ENCODE data around the gene TCF7L1. TPM values are rescaled to one million over a fixed set of nuclear protein-coding genes. Genes with fewer than 3 reads are reported as not detected.
A peak's percentile ranks its signal among the peaks of the same experiment; 100 is the strongest.

TCF7L1 gene
- polyA plus RNA-seq, 1 donor (not counting 4 experiments of a cell fraction or from before 2014, with no cell fraction given), result 1.0 TPM

DNA sequence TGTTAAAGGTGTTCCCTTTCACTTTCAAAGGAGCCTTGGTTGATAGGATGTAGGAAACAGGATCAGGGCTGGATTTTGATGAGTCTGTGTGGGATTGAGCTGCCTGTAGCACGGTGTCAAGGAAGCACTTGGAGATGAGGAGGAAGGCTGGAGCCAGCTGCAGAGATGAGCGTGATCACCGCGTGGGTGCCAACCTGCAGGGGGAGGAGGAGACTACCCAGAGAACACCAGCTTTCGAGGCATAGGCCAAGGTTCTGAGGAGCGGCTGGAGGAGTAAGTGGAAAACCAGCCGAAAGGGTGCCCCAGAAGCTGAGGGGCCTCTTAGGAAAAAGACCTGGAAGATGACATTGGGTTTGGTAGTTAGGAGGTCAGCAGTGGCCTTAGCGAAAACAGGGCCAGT lies 130.4 kb downstream of the TCF7L1 start:
- H3K4me2 ChIP-seq (ENCODE audit: control insufficient read depth, extremely low read depth, insufficient read depth, low read depth, low read length), result no peak overlapping the region
- H3K4me1 ChIP-seq (ENCODE audit: control insufficient read depth, extremely low read depth, insufficient read depth, low read length), result peaks cover 17% of the 10 kb centered on the region
- TF ChIP-seq, protein P1, sequence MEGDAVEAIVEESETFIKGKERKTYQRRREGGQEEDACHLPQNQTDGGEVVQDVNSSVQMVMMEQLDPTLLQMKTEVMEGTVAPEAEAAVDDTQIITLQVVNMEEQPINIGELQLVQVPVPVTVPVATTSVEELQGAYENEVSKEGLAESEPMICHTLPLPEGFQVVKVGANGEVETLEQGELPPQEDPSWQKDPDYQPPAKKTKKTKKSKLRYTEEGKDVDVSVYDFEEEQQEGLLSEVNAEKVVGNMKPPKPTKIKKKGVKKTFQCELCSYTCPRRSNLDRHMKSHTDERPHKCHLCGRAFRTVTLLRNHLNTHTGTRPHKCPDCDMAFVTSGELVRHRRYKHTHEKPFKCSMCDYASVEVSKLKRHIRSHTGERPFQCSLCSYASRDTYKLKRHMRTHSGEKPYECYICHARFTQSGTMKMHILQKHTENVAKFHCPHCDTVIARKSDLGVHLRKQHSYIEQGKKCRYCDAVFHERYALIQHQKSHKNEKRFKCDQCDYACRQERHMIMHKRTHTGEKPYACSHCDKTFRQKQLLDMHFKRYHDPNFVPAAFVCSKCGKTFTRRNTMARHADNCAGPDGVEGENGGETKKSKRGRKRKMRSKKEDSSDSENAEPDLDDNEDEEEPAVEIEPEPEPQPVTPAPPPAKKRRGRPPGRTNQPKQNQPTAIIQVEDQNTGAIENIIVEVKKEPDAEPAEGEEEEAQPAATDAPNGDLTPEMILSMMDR (optimal IDR thresholded peaks at IDR 0.05 in 1 of 3, IDR thresholded peaks at IDR 0.05 in 1 of 3, conservative IDR thresholded peaks at IDR 0.05 in 1 of 3; ENCODE audit: extremely low read depth in 1 of 3, insufficient read depth in 2 of 3, low read length in 3 of 3), result no peak
- TF ChIP-seq EZH2 (IDR thresholded peaks at IDR 0.05; ENCODE audit: low read length), result no peak
- H2AFZ ChIP-seq (ENCODE audit: control insufficient read depth, low read length), result no peak overlapping the region
- dilution Hi-C loops (cut with MboI; ENCODE audit: extremely low pct_ligation_motif_present, low sequenced_read_pairs), result no loop called here
- H3K9ac ChIP-seq (ENCODE audit: control insufficient read depth, extremely low read depth, insufficient read depth, low read length), result no peak overlapping the region
- DNase-seq (ENCODE audit: low read depth, low spot score) (no peak), FAIRE-seq (no peak)
- H4K20me1 ChIP-seq (ENCODE audit: control insufficient read depth, extremely low read depth, insufficient read depth, low read length), result no peaks in the 10 kb centered on the region
- no peaks in the 10 kb centered on the region for H3K36me3 ChIP-seq (ENCODE audit: control insufficient read depth in 2 of 2, extremely low read depth in 1 of 2, insufficient read depth in 2 of 2, low read length in 2 of 2)
- no peak overlapping the region for H3K4me3 ChIP-seq (ENCODE audit: control insufficient read depth in 2 of 3, extremely low read depth in 1 of 3, insufficient read depth in 2 of 3, low read depth in 1 of 3, low read length in 3 of 3)
- no peaks in the 10 kb centered on the region for H3K27me3 ChIP-seq (ENCODE audit: control insufficient read depth, extremely low read depth, insufficient read depth, low read length)
- H3K9me3 ChIP-seq (ENCODE audit: control insufficient read depth, low read depth, low read length), result no peaks in the 10 kb centered on the region
- no peak overlapping the region for H3K27ac ChIP-seq (ENCODE audit: control insufficient read depth, insufficient read depth, low read length)
- no peaks in the 10 kb centered on the region for H3K9me1 ChIP-seq (ENCODE audit: control insufficient read depth, extremely low read depth, insufficient read depth, low read length)
- H3K79me2 ChIP-seq (ENCODE audit: control insufficient read depth, insufficient read depth, low read length), result peaks cover 1% of the 10 kb centered on the region

DNA sequence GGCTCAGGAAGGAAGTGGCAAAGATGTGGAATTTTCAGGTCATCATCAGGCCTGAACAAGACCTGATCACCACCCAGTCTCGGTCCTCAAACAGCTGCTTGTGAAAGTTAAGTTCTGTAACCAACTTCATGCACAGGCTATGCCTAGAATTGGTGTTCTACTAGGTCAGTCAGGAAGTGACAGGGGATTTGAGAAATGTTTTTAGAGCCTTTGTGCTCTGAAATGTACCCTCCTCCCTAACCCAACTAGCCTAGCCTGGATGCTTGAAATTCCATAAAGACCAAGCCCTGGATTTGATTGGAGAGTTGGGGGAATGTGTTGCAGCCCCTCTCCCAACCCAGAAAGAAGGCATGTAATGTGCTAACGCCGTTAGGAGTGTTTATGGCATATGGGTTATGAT lies 131.3 kb downstream of the TCF7L1 start:
- H4K20me1 ChIP-seq (ENCODE audit: control insufficient read depth, extremely low read depth, insufficient read depth, low read length), result no peaks in the 10 kb centered on the region
- FAIRE-seq (no peak), DNase-seq (ENCODE audit: low read depth, low spot score) (no peak)
- H3K4me1 ChIP-seq (ENCODE audit: control insufficient read depth, extremely low read depth, insufficient read depth, low read length), result peaks cover 13% of the 10 kb centered on the region
- no peaks in the 10 kb centered on the region for H3K9me1 ChIP-seq (ENCODE audit: control insufficient read depth, extremely low read depth, insufficient read depth, low read length)
- no peak overlapping the region for H2AFZ ChIP-seq (ENCODE audit: control insufficient read depth, low read length)
- peak overlapping the region; percentile 6 for H3K4me2 ChIP-seq (ENCODE audit: control insufficient read depth, extremely low read depth, insufficient read depth, low read depth, low read length)
- H3K79me2 ChIP-seq (ENCODE audit: control insufficient read depth, insufficient read depth, low read length), result no peaks in the 10 kb centered on the region
- H3K27me3 ChIP-seq (ENCODE audit: control insufficient read depth, extremely low read depth, insufficient read depth, low read length), result no peaks in the 10 kb centered on the region
- dilution Hi-C loops (cut with MboI; ENCODE audit: extremely low pct_ligation_motif_present, low sequenced_read_pairs), result no loop called here
- no peak overlapping the region for H3K4me3 ChIP-seq (ENCODE audit: control insufficient read depth in 2 of 3, extremely low read depth in 1 of 3, insufficient read depth in 2 of 3, low read depth in 1 of 3, low read length in 3 of 3)
- H3K9me3 ChIP-seq (ENCODE audit: control insufficient read depth, low read depth, low read length), result no peaks in the 10 kb centered on the region
- no peak overlapping the region for H3K9ac ChIP-seq (ENCODE audit: control insufficient read depth, extremely low read depth, insufficient read depth, low read length)
- H3K27ac ChIP-seq (ENCODE audit: control insufficient read depth, insufficient read depth, low read length), result no peak overlapping the region
- H3K36me3 ChIP-seq (ENCODE audit: control insufficient read depth in 2 of 2, extremely low read depth in 1 of 2, insufficient read depth in 2 of 2, low read length in 2 of 2), result no peaks in the 10 kb centered on the region
- no peak for TF ChIP-seq EZH2 (IDR thresholded peaks at IDR 0.05; ENCODE audit: low read length)
- TF ChIP-seq, protein P1 (optimal IDR thresholded peaks at IDR 0.05 in 1 of 3, IDR thresholded peaks at IDR 0.05 in 1 of 3, conservative IDR thresholded peaks at IDR 0.05 in 1 of 3; ENCODE audit: extremely low read depth in 1 of 3, insufficient read depth in 2 of 3, low read length in 3 of 3), result no peak

Data from keratinocyte (primary cell).